NB4 (cell line): ENCODE results near the gene ATP6AP2.

Experiments used
- DNase-seq: peaks from one replicate; pipeline ENCODE4 v3.0.0; 2010; ENCODE audit warnings: low read depth
- H3K4me3 ChIP-seq: one replicate; pipeline ENCODE4 v1.5.1; 2011; ENCODE audit warnings: mild to moderate bottlenecking, low read depth, low read length, moderate library complexity
- CTCF ChIP-seq: IDR thresholded peaks from one replicate; pipeline ENCODE4 v1.5.1; 2012; ENCODE audit warnings: low read depth, low read length
- MAX ChIP-seq: IDR thresholded peaks from 2 replicates; pipeline ENCODE4 v1.6.1; 2011; ENCODE audit warnings: low read depth, low read length
- MYC ChIP-seq: IDR thresholded peaks from 2 replicates; pipeline ENCODE4 v1.6.1; 2011; ENCODE audit warnings: low read depth, low read length
- POLR2A ChIP-seq: IDR thresholded peaks from 2 replicates; pipeline ENCODE4 v1.6.1; 2011; ENCODE audit warnings: mild to moderate bottlenecking; ENCODE audit not compliant: insufficient read length; ENCODE audit errors: extremely low read depth

ATP6AP2 gene

GRCh38 chrX:40612511-40612910 is 31.7 kb downstream of the ATP6AP2 start:
- no peak overlapping the region for H3K4me3 ChIP-seq
- TF ChIP-seq CTCF (no peak), MAX (no peak), MYC (no peak), POLR2A (no peak)
- DNase-seq: no peak

GRCh38 chrX:40615976-40616375 is 35.2 kb downstream of the ATP6AP2 start:
- TF ChIP-seq MYC (no peak), MAX (no peak), CTCF (no peak), POLR2A (no peak)
- H3K4me3 ChIP-seq: no peak overlapping the region
- no peak for DNase-seq

- no peak for DNase-seq
- TF ChIP-seq MYC (no peak), CTCF (no peak), POLR2A (no peak), MAX (no peak)
Observed at GRCh38 chrX:40617566-40617965, 36.8 kb downstream of the ATP6AP2 start.

GRCh38 chrX:40622479-40623138 is 41.8 kb downstream of the ATP6AP2 start:
- TF ChIP-seq MYC (no peak), MAX (no peak), POLR2A (no peak), CTCF (no peak)
- no peak for DNase-seq
- H3K4me3 ChIP-seq: no peak overlapping the region

More at GRCh38 chrX:40617566-40617965, 36.8 kb downstream of the ATP6AP2 start:
- H3K4me3 ChIP-seq: no peak overlapping the region

GRCh38 chrX:40623139-40623536 is 42.4 kb downstream of the ATP6AP2 start, which contains the start of gene MPC1L:
TSS of gene MPC1L (plus strand) at chrX:40623428. CDS start at chrX:40623566, 138 bp downstream.
- no peak for DNase-seq
- TF ChIP-seq CTCF (no peak), MYC (no peak), POLR2A (no peak), MAX (no peak)
- no peak within 1 kb of the TSS for H3K4me3 ChIP-seq

- DNase-seq: no peak
- no peak overlapping the region for H3K4me3 ChIP-seq
- no peak for TF ChIP-seq MAX
- TF ChIP-seq CTCF: no peak
- no peak for TF ChIP-seq POLR2A
- TF ChIP-seq MYC: no peak
Observed at GRCh38 chrX:40623665-40624064, 42.9 kb downstream of the ATP6AP2 start.
